Activated CD4-positive, alpha-beta T cell treated with anti-CD3 and anti-CD28 coated beads, Interleukin-2, amount 50 U/mL, for 24 hours (primary cell): Measurements from ENCODE around the gene SLC35B1.

Experiments
- DNase-seq, 2 donors: peaks; one replicate each; pipeline ENCODE4 v3.0.0-alpha.2; 2020; ENCODE audit warnings: low read depth in 1 of 2, low spot score in 1 of 2

Gene SLC35B1

GRCh38 chr17:49700960-49701359 is 6.8 kb downstream of the SLC35B1 start:
- DNase-seq = no peak

- no peak for DNase-seq
Measured at GRCh38 chr17:49699966-49700575, 7.7 kb downstream of the SLC35B1 start.

GRCh38 chr17:49698005-49698404 is 9.8 kb downstream of the SLC35B1 start:
- DNase-seq = no peak

- peak; percentile 32 to 69 for DNase-seq
Measured at GRCh38 chr17:49696233-49696761, 11.5 kb downstream of the SLC35B1 start.

DNA sequence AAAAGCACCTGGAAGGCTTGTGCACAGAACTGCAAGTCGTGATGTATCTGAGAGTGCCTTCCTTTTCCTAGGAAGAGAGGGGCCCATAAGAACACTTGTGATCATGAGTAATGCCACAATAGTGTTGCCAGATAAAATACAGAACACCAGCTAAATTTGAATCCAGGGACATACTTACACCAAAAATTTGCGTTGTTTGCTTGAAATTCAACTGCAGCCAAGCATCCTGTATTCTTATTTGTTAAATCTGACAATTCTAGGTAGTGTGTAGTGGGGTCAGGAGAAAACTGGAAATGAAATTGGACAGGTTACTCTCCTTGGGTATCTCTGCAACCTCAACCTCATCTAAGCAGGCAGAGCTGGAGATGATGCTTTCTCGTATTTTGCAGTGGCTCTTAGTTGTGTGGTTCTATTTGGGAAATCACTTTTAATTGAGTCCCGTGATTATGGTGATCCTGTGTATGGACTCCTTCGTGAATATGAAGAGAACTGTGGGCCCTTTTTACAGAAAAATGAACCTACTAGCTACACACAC is 12.0 kb downstream of the SLC35B1 start:
- no peak for DNase-seq

GRCh38 chr17:49694847-49695697 is 12.7 kb downstream of the SLC35B1 start:
- DNase-seq = peak; percentile 56 to 65

- no peak for DNase-seq
Measured at GRCh38 chr17:49692751-49693150, 15.0 kb downstream of the SLC35B1 start.

- no peak for DNase-seq
Measured at GRCh38 chr17:49691677-49692191, 16.0 kb downstream of the SLC35B1 start.

- no peak for DNase-seq
Measured at GRCh38 chr17:49691086-49691676, 16.6 kb downstream of the SLC35B1 start.

GRCh38 chr17:49690256-49690655 is 17.5 kb downstream of the SLC35B1 start:
- DNase-seq = no peak

DNA sequence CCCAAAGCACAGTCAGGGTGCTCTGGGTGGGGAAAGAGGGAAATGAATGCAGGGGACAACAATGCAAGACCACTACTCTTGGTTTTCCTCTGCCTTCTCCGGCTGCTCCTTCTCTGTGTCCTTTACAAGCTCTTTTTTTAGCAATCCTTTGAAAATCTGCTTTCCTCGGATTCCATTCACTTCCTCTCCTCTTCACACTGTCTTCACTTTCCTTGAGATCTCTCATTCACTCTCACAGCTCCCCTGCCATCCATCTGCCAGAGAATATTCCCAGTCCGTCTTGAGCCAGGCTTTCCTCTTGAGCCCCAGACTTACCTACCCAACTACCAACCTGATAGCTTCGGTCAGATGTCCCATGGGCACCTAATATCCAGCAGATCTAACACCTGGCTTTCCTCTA is 18.9 kb downstream of the SLC35B1 start:
- DNase-seq = no peak

DNA sequence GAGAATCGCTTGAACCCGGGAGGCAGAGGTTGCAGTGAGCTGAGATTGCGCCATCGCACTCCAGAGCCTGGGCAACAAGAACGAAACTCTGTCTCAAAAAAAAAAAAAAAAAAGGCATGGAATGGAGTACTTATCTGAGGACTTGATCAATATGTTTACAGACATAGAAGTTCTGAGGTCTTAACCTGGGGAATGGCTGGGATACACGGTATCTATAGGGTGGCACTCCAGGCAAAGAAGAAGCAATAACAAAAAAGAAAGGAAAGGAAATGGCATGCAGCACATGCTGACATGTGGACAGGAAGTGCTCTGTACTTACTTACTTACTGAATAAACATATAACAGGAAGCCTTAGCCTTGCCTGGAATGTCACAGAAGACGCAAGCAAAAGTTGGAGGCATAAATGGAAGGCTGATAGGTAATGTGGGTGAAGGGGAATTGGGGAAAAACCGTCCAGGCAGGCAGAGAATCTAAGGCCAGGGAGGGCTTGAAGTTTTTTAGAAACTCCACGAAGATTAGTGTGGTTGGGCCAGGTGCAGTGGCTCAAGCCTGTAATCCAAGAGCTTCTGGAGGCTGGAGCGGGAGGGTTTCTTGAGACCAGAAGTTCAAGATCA is 19.8 kb downstream of the SLC35B1 start:
- DNase-seq = no peak

GRCh38 chr17:49681106-49681979 is 26.4 kb downstream of the SLC35B1 start:
- DNase-seq = no peak

DNA sequence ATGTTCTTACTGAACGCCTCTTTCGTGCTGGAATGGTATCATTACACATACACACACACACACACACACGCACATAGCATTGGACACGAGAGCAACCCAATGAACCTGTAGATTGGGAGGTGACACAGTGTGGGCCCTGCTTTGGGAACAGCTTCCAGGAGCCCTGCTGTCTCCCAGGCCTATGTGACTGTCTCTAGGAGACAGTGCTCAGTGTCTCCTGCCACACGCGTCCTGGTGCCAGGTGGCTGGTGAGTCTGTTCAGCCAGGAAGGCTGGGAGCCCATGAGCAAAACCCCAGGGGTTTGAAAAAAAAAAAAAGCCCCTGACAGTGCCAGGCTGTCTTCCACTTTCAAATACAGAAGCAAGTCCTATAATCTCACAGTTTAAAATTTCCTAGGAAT is 27.4 kb downstream of the SLC35B1 start:
- DNase-seq = no peak

DNA sequence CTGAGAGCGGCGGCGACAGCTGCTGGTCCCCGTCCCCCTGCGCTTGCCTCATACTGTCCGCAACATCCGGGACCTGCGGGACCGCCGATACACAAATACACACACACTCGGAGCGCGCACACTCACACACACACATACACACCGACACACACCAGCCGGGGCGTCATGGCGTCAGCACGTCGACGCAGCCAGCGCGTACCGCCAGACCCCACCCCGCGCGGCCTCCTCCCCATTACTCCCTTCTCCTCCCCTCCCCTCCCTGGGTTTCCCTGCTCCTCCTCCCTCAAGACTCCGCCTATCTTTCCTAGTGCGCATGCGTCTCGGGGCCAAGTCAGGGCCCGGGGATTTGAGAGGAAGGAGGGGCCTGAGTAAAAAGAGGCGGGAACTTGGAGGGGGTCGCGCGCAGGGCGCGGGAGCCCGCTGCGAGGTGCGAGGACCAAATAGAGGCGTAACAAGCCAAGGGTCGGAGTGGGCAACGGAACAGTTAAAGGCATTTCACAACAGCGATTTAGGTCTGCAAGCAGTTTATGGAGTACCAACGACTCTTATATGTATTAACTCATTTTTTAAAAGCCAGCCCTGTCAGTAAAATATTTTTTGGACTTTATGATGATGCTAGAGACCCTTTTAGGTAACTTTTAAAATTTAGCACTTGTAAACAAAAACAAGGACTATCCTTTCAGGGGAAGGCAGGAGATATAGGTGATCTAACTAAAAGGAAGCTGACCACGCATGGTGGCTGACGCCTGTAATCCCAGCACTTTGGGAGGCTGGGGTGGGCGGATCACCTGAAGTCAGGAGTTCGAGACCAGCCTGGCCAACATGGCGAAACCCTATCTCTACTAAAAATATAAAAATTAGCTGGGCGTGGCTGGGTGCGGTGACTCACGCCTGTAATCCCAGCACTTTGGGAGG is 29.6 kb downstream of the SLC35B1 start, which contains the start of gene SPOP:
Gene SPOP (minus strand): TSS at position 165 of the 915 bp plus-strand sequence. CDS start 55,287 bp downstream, outside the sequence.
- DNase-seq = peak; percentile 96 to 99

- DNase-seq = peak; percentile 92 to 94
Measured at GRCh38 chr17:49677134-49677932, 30.4 kb downstream of the SLC35B1 start.

GRCh38 chr17:49676276-49676868 is 31.4 kb downstream of the SLC35B1 start:
- peak in 1 of 2 donors; percentile 27 for DNase-seq

DNA sequence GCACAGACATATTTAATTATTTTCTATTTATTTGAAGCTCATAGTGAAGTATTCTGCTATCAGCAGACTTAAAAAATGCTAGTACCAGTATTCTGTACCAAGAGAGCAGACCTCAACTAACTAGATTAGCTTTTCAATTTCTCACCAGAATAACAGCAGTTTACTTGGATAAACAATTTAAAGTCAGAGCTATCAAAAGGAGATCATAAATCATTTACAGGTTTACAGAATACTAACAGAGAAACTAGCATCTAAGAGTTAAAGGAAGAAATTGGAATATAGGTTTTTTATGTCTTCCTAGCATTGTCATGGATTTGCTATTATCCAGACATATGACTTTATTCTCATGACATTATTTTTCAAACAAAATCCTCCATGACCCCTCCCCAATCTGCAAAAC is 33.3 kb downstream of the SLC35B1 start:
- DNase-seq = no peak
